CD4-positive, alpha-beta T cell treated with Interleukin-6 for 4 hours (primary cell): Measurements from ENCODE around the gene ERCC2.

ENCODE experiments used
- DNase-seq: peaks from one replicate; pipeline ENCODE4 v3.0.0-alpha.2; 2020; ENCODE audit warnings: mixed read lengths

Gene ERCC2

DNA sequence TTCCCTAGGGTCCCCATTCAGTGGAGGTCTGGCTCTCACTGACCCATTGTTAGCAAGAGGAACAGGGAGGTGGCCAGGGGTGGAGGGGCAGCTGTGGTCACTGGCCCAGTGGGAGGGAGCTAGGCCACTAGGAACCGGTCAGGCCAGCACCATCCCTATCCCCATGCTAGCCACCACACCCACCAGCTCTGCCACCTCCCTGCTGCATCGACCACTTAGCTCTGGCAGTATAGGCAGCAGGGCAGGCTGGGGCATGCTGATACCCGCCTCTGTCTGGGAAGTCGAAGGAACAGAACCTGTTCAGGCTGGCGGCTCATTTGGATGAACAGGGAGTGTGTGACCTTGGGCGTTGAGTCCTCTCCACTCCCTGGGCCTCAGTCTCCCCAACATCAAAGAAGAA lies 29.8 kb upstream of the ERCC2 start:
- DNase-seq, result no peak

DNA sequence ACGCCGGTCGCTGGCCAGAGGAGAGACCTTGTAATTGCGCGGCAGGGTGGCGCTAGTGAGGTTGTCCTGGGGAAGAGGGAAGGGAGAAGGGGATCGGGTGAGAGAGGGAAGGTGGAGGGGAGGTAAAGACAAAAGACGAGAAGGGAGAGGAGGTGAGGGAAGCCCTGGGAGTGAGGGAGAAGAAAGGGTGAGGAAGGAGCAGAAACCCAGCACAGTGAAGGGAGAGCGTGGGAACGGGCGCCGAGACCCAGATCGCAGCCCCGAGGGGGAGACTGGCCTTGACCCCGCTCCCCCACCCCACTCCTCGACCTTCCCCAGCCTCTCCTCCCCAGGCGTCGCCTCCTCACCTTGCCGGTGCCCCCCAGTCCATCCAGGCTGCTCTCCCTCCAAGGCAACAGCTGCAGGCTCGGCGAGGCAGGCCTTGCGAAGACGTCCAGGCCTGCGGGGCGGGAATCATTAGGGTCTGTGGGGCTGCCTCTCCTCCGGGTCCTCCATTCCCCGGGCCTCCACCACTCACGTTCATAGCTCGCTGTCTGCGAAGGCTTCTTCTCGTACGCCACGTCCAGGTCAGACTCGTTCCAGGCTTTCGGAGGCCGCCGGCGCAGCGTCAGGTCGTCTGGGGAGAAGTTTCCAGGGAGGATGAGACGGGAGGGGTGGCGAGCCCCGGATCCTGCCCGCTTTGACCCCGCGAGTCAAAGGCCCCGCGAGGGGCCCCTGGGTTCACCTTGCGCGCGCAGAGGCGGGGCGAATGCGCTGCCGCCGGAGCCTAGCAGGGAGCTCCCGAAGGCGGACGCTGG lies 25.6 kb upstream of the ERCC2 start:
- DNase-seq, result no peak

DNA sequence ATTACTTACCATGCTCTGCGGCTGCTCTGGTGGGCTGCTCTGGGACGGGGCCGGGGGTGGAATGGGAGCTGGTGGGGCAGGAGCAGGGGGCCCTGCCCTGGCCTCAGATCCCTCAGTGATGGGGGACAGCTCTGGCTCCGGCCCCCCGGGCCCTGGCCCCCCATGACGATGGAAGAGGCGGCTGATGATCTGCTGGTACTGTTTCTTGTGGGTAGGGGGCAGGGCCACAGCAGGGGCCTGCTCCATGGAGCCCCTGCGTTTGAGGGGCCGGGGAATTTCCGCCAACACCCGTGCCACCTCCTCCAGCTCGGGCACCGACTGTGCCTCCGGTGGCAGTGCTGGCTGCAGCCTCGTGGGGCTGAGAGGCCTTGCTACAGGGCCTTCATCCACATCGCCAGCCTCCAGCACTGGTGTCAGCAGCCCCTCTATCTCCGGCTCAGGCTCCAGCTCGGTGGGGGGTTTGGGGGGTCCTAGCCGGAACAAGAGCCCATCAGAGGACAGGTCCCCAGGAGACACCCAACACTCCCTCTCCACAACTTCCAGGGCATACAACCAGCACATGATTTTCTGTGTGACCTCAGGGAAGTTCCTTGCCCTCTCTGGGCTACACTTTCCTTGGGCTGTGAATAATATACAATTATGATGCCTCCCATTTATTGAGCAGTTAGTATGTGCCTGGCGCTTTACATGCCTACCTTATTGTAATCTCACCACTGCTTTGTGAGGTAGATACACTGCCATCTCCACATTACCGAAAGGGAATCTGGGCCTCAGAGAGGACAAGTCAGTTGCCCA lies 21.7 kb upstream of the ERCC2 start:
- DNase-seq, result no peak

DNA sequence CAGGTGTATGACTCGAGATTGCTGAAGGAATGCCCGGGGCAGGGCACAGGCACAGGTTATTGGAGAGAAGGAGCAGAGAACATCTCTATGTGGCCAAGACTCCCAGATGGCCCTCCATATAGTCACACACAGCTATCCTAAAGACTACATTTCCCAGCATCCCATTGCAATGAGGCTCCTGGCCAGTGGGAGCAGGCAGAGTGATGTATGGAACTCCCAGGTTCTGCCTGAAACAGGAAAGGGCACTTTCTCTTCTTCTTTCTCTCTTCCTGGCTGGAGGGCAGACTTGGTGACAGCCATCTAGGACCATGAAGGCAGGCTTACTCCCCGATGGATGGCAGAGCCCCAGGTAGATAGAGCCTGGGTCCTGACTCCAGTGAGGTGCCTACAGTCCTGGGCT lies 21.0 kb upstream of the ERCC2 start:
- no peak for DNase-seq

DNA sequence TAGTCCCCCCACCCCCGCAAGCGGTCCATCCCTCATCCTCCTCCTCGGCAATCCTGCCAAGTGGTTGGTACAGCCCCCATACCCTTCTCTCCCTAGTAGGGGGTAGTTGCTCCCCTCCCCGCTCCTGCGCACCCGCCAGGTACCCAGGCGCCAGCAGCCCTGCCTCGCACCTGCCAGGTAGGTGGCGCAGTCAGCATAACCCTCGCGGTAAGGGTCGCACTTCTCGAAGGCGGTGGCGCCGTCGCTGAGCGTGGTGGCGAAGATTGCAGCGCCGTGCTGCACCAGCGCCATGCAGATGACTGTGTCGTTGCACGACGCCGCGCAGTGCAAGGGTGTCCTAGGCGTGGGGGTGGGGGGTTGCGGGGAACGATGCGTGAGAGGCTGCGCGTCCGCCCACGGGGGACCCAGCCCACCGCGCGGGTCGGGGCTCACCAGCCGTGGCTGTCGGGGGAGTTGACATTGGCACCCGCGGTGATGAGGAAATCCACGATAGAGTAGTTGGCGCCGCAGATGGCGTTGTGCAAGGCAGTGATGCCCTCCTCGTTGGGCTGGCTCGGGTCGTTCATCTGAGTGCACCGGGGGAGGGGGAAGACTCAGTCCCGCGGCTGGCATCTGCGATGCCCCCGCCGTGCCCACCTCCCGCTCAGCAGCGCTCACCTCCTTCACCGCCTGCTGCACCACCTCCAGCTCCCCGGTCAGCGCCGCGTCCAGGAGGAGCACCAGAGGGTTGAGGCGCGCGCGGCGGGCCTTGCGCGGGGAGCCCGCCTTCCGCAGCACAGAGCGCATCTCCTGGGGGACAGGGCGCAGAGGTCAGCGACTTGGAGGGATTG lies 15.2 kb upstream of the ERCC2 start:
- no peak for DNase-seq

DNA sequence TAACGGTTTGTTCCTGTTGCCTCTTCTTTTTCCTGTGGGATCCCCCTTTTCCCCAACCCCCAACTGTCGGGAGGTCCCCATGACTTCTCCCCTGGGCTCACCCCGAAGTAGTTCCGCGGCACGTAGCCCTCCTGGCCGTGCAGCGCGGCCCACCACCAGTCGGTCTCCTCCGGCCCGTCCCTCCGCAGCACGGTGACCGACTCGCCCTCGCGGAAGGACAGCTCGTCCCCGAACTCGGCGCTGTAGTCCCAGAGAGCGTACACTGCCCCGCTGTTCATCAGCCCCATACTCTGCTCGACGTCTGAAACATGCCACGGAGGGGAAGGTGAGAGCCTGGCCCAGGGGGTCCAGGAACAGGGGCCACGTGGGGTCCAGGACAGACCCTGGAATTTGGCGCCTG lies 12.1 kb upstream of the ERCC2 start:
- DNase-seq, result no peak

DNA sequence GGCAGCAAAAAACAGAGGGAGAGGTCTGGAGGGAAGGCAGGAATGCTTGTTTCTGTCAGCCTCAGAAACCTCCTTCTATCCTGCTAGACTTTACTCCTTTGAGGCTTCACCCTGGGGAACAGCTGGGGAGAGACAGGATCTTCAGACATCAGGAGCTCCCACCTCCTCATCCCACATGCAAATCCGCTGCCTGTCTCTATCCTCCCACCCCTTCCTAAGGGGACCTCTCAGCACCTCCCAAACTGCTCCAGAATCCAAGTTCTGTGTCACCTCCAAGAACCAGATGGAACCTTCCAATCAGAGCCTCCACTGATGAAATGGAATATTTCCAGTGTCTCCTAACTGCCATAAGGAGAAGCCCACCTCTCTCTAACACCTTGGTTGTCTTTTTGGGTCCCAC lies 9.7 kb upstream of the ERCC2 start:
- no peak for DNase-seq

DNA sequence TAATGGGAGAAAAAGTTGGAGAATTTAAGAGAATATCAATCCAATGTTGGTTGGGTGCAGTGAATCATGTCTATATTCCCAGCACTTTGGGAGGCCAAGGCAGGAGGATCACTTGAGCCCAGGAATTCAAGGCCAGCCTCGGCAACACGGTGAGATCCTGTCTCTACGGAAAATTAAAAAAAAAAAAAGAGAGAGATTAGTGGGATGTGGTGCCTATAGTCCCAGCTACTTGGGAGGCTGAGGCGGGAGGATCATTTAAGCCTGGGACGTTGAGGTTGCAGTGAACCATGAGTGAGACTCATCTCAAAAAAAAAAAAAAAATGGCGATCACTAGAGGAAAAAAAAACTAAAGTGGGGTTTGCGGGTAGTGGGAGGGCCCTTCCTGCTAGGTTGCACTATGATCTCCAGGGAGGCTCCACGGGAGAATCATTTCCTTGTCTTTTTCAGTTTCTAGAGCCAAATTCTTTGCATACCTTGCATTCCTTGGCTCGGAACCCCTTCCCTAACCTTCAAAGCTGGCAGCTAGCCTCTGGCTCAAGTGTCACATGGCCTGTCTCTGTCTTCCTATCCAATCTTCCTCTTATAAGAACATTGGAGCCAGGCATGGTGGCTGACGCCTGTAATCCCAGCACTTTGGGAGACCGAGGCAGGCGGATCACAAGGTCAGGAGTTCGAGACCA lies 5.8 kb upstream of the ERCC2 start:
- no peak for DNase-seq

DNA sequence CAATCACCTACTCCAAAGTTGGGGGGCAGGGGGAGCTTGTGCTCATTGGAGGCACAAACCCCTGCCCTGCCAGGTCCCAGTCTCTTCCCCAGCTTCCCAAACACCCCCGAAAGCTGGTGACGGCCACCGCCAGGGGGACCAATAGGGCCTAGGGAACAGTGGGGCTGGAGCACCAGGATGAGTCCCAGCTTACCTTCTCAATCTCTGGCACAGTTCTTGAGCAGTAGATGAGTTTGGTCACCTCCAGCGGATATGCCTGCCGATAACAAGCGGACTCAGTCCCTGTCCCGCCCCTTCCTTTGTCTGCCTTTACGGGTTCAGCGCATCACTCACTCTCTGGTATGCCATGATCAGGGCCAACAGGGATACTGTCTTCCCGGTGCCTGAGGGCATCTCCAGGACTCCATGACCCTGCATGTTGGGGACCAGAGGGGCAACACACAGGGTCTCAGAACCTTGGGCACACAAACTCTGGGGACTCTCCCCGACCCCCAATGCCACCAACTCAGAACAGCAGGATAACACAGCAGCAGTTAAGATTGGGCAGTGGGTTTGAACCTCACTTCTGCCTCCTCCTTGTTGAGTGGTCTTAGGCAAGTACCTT lies 1.5 kb downstream of the ERCC2 start:
- no peak for DNase-seq

DNA sequence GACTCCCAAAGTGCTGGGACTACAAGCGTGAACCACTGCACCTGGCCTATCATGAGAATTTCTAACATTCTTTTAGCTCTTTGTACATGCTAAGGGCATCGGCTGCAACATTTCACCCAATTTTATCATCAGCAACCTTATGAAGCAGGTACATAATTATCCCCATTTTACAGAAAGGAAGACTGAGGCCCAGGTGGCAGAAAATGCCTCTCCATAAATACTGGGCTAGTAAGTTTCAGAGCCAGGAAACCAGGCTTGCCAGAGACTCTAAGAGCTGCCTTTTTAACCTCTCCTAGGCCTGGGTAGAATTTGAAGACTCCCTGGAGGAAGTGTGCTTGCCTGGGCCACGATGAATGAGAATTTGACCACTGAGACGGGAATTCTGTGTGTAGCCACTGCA lies 2.2 kb downstream of the ERCC2 start:
- no peak for DNase-seq

DNA sequence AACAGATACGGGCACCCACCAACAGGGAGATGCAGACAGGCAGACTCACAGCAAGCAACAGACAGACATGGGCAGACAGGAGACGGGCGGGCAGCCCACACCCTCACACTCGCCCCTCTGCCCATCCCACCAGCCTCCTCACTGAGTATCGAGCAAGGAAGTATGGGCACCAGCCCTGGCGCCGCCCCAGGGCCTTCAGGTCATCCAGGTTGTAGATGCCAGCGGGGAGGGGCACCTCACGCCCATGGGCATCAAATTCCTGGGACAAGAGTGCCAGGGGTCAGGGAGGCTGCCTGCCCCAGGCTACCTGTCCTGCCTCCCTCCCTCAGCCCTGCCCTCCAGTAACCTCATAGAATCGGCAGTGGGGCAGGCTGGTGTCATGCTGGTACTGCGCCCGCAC lies 5.7 kb downstream of the ERCC2 start:
- DNase-seq, result no peak

DNA sequence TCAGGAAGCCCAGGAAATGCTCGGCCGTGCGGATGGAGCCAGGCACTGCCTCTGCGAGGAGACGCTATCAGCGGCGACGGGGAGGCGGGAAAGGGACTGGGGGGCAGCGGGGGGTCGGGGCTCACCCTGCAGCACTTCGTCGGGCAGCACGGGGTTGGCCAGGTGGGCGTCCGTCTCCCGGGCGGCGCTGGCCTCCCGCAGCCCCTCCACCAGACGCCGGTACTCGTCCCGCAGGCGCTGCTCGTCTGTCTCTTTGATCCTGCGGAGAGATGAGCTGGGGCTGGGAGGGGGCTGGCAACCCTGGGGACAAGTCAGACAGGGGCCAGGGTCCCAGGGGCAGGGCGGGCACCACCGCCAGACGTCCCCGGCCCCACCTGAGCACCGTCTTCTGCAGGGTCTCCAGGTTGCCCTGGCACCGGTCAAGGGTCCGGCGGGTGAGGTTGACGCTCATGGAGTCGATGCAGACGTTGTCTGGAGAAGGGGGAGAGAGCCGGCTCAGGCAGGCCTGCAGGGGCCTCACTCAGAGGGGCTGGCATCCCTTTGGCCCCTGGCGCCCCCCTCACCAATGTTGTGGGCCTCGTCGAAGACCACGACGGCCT lies 6.4 kb downstream of the ERCC2 start:
- no peak for DNase-seq

DNA sequence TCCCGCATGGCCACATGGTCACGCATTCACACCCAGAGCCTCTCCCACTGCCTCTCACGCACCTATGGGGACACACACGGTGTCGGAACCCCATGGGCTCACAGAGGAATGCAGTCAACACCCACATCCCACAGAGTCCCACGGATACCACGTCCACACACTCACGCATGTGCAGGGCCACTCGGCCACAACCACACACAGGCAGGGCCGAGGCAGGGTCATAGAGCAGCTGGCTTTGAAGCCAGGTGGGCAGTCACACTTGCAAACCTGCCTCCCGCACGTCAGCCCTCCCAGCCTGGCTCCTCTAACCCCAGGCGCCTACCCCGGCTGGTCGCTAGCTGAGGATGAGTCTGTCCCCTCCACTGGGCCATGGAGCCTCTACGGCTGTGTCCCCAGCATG lies 8.1 kb downstream of the ERCC2 start:
- no peak for DNase-seq

DNA sequence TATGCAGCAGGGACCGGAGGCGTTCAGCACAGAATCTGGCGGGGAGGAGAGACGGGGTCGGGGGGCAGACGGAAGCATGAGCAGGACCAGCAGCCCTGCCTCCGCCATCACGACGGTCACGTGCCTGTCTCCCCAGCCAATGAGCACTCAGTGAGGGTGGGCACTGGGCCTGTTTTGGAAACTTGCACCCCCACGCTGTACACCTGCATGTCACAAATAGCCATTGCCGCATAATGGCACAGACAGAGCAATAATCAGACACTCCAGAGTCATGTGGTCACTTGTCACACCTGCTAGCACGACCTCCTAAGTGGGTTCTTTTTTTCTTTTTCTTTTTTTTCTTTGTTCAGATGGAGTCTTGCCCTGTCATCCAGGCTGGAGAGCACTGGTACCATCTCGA lies 8.8 kb downstream of the ERCC2 start:
- no peak for DNase-seq

DNA sequence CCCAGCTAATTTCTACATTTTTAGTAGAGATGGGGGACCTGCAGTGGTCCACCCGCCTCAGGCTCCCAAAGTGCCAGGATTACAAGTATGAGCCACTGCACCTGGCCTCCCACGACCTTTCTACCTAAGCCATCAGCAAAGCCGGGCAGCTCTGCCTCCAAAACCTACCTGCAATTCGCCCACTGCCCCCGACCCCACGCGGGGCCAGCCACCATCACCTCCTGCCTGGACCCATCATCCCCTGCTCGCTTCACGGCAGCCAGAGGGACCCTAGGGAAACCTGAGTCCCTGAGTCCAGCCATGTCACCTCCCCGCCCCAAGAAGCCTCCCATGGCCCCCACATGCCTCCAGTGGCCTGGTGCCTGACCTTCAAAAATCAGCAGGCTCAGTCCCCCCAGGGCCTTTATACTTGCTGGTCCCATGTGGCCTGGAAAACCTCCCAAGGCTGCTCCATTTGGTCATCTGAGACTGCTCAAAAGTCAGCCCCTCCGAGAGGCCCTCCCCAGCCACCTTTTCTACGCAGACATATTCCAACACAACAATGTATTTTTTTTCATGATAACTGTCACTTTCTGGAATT lies 12.1 kb downstream of the ERCC2 start:
- no peak for DNase-seq

DNA sequence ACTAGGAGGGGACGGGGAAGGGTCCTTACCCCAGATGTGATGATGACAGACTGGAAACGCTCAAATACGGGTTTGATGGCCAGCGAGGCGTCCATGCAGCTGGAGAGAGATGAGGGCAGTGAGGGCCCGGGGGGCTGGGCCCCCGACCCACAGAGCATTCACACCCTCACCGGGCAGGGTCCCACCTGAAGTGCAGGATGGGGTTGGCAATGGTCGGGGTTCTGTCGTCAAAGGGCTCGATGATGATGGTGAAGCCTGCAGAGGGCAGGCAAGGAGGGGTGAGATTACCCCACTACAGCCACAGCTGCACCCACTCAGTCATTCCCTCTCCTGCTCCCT lies 13.0 kb downstream of the ERCC2 start:
- DNase-seq, result no peak

DNA sequence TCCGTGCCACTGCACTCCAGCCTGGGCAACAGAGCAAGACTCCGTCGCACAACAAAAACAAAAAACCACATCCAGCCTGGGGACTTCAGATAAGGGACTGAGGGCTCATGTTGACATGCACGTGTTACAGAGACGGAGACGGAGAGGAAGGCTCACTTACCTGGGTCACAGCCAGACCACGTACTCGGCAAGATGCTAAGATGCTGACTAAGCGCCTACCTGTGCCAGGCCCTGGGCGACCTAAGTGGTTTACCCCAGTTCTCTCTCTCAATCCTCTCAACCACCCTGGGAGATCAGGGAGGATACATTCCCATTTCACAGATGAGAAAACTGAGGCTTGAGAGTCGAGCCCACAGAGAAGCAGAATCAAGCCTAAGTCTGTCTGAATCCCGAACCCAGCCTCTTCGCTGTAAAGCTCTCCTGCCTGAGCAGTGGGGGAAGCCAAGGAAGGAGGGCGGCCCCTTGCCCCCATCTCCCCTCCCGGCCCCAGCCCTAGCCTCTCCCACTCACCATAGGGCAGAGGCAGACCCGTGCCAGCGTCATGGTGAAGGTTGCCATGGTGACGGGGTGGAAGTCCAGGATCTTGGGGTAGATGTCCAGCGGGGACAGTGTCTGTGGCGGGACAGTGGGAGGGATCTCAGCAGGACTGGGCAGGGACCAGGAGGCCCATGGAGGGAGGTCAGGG lies 13.5 kb downstream of the ERCC2 start:
- DNase-seq, result no peak

DNA sequence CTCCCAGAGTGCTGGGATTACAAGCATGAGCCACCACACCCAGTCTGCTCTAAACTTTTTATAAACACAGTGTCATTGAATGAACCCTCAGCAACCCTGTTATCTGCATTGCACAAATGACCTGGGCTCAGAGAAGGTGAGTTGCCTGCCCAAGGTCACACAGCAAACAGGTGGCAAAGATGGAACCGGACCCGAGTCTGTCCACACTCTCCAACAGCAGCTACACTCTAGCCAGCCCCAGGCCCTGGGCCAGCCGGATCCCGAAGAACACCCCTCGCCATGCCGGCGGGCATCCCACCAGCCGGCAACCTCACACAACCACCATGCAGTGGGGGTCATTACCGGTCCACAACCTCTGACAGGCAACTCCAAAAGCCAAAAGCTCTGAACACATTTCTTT lies 14.5 kb downstream of the ERCC2 start:
- DNase-seq, result no peak

DNA sequence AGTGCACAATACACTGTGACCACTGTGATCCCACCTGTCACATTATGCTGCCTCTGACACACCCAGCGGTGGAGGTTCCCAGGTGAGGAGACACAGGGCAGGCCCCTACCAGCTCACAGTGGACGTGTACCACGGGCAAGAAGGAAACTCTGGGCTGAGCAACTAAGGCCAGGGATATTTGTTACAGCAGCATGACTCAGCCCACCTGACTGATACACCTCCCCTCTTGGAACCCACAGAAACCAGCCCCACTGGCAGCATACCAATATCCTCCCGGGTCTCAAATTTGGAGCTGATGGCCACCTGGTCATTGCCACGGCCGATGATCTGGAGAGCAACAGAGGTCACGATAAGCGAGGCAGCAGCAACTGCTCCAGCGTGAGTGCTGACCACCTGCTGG lies 15.0 kb downstream of the ERCC2 start:
- DNase-seq, result no peak

DNA sequence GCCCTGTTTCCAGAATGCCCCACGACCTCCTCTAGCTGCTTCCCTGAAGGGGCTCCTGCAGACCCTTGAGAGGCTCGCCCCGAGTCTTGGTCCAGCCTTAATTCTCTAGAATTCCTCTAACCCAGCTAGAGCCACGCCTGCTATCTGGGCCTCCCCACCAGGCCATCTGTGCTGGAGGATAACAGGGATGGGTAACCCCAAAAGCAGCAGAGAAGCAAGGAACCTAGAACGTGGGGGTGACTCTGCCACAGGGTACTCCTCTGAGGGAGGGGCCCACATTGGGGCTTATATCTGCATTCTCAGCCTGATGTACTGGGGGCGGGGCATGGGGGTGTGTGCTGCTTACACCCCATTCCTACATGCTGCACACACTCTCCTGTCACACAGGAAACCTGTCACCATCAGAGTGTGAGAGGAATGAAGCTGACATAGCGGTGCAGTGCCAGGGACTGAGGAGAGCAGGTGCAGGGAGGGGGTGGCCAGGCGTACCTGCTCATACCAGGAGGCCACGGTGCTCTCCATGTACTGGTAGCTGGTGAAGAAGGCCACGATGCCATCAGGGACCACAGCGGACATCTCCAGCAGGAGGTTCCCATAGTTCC lies 16.0 kb downstream of the ERCC2 start:
- no peak for DNase-seq
